ENCODE measurements around the gene GPR176.

GPR176 gene

DNA sequence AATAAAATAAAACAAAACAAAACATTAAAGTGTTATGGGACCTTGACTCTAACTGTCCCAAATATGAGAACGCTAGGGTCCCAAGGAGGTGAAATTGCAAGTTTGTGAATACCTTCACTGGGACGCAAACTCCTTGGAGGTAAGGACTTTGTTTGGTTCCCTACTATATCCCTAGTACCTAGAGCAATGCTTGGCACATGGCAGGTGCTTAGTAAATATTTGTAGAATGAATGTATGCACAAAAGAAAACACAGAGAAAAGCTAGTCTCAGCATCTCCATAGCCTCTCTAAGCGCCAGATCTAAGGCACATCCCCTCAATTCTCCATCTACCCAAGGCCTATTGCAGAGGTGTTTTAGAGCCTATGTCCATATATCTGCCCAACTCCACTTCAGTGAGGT, 30.5 kb downstream of the GPR176 start:
- DNase-seq (ENCODE audit: low read depth), result no peak

DNA sequence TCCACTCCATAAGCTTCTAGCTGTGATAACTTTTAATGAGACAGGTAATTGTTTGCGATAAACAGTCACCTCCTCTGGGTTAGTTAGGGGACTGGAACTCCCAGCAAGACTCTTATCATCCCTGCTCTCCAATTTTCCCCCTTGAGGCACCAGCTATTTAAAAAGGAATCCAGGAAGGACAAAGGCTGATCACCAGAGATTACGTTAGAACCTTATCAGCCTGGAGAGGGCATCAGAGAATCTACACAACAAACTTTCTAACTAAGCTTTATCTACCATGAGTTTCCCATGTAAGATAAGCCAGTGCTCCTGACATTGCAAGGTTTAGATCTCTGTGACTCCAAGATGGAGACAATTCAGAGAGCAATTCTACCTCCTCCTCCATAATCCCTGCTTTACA, 31.3 kb downstream of the GPR176 start:
- DNase-seq (ENCODE audit: low read depth), result no peak

DNA sequence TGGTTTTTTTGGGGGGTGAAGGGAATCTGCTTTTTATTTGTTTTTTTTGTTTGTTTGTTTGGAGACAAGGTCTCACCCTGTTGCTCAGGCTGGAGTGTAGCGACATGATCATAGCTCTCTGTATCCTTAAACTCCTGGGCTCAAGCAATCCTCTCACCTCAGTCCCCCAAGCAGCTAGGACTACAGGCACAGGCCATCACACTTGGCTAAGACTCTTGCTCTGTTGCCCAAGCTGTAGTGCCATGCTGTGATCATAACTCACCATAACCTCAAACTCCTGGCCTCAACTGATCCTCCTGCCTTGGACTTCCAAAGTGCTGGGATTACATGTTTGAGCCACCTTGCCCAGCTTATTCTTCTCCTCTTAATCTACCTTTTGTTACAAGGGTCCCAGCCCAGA, 31.8 kb downstream of the GPR176 start:
- no peak for DNase-seq (ENCODE audit: low read depth)

DNA sequence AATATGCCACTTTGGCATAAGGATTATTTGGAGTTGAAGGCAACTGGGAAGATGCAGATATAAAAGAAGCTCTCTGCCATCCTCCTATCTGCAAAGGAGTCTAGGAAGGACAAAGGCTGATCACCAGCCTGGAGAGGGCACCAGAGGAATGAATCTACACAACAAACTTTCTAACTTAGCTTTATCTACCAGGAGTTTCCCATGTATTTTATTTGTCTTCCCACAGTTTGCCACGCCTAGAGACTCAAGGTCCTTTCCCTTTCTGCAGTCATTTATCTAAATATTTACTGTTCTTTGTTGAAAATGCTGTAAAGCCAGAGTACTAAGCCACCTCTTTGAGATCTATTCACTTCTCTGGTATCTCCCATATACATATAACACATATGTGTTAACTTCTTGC, 32.2 kb downstream of the GPR176 start:
- no peak for DNase-seq (ENCODE audit: low read depth)

DNA sequence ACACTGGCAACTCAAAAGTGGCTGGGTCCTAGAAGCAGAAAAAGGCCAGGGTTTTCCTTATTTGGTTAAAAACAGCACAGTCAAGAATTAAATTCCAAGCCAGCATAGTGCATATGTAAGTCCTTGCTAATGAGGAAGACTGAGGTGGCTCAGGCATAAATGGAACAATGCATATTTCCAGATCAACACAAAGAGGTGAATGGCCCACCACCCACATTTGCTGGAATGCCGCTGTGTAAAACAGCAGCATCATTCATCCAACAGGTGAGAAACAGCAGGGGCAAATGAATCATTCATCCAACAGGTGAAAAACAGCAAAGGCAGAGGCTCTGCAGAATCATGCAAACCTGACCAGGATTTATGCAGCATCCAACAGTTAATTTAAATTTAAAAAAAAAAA, 32.9 kb downstream of the GPR176 start:
- DNase-seq (ENCODE audit: low read depth), result no peak

DNA sequence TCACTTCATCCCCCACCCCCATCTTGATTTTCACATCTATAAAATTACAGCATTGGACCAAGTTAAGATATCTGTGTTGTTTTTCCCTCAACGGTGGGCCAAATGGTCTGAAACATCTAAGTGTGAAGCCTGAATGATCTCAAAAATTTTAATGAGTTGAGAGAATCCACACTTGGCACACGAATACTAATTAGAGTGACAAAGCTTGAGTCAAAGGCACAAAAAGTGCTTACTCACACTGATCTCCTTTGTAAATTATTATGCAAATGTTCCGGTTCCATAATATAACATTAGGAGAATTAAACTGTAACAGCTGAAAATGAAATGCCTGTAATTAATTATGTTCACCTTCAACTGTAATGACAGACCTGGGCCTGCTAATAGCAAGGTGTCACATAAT, 33.6 kb downstream of the GPR176 start:
- DNase-seq (ENCODE audit: low read depth), result no peak

DNA sequence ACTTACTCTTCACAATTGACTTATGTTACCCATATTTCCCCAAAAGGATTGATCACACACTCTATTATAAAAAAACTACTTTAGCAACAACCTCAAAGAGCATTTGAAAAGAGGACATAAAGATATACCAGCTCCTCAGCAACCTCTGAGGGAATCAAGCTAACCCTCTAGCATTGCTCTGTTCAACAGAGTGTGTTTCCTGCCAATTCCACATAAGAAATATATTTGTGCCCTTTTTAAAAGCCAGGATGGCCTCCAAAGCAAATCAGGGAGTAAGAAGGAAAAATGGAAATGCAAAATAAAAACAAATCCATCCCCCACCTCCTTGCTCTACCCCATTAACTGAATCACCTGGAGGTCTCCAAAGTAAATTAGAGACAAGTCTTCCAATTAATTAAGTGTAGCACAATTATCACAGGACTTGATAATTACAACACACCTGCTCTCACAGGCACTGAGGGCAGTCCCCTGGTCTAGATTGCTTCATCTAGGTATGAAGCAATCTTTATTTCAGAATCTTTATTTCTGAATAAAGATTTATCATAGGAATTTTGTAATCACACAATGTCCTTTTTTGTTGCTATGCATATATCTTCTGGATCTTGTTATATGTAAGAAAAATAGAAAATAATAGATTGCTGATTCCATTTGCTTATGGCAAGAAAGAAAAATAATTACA, 34.8 kb downstream of the GPR176 start:
- DNase-seq (ENCODE audit: low read depth), result no peak

DNA sequence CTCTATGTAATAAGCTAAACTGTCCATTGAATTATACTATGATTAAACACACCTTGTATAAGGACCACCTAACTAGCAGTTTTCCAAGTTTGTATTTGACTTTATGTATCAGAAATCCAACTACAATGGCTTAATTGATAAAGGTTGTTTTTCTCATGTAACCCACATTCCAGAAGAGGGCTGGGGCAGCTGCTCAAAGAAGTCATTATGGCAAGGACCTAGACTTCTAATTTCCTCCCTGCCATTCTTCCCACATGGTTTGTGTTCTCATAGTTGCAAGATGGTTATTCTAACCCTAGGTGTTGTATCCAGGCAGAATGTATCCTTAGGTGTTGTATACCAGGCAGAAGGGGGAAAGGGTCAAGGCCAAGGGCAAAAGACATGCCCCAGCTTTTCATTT, 35.7 kb downstream of the GPR176 start:
- no peak for DNase-seq (ENCODE audit: low read depth)

DNA sequence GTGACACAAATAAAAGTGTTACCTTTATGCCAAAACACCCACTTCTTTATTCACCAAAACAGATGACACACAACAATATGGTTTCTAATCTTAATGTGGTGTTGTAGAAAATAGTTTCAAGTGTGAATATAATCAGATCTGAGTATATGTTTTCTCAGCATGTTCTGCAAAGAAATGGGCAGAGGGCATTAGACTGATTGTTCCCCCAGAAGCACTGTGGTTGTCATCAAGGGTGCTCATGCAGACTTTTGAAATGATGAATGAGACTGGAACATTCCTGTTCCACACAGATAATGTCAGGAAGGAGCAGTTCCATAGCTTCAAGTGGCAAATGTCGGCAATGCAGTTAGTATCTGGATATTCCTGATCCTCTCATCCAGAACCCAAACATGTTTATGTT, 37.5 kb downstream of the GPR176 start:
- DNase-seq (ENCODE audit: low read depth), result no peak

DNA sequence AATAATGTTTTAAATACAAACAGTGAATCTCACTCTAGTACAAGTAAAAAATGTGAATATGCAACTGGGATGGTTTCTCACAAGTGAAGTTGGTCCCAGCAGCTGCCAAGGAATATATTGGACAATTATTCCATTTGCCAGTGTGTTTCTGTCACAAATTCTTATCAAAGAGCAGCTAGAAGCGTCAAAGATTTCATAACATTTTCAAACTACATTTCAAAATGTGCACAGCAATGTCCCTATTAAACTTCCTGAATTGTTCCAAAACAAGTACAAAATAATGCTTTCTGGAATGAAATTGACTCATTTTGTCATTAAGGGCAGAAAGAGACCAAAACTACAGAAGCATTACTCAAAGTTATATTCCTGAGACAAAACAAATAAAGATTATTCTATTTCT, 38.3 kb downstream of the GPR176 start:
- no peak for DNase-seq (ENCODE audit: low read depth)

DNA sequence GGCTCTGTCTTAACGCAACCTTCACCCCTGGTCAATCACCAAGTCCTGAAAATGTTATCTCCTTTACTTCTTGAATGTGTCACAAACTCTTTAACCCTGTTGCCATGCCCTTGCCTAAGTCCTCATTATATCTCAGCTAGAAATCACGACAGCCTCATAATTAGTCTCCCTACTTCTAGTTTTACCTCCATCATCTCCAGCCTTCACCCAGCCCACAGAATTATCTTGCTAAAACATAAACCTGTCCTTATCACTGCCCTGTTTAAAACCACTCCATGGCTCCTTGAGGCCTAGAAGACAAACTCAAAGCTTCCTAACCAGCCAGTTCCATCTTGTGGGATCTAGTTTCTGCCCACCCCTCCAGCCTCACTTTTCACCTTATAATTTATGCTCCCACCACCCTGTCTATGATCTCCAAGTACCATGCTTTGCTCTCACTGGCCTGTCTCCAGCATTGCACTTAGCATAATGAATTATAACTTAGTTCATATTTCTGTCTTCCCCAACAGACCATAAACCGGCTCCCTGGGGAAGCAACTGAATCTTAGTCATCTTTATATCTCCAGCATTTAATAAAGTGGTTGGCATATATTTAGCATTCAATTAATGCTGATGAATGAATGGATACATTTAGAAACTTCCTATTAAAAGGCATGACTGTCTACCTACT, 39.2 kb downstream of the GPR176 start:
- DNase-seq (ENCODE audit: low read depth), result peak; percentile 34

DNA sequence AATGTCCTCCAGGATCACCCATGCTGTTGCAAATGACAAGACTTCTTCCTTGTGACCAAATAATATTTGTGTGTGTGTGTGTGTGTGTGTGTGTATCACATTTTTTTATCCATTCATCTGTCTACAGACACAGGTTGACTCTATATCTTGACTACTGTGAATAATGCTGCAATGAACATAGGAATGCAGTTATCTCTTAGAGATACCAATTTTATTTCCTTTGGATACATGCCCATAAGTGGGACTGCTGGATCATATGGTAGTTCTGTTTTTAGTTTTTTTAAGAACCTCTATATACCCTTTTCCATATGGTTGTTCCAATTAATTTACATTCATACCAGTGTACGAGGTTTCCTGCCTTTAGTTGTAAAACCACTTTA, 41.7 kb downstream of the GPR176 start:
- DNase-seq (ENCODE audit: low read depth), result no peak

DNA sequence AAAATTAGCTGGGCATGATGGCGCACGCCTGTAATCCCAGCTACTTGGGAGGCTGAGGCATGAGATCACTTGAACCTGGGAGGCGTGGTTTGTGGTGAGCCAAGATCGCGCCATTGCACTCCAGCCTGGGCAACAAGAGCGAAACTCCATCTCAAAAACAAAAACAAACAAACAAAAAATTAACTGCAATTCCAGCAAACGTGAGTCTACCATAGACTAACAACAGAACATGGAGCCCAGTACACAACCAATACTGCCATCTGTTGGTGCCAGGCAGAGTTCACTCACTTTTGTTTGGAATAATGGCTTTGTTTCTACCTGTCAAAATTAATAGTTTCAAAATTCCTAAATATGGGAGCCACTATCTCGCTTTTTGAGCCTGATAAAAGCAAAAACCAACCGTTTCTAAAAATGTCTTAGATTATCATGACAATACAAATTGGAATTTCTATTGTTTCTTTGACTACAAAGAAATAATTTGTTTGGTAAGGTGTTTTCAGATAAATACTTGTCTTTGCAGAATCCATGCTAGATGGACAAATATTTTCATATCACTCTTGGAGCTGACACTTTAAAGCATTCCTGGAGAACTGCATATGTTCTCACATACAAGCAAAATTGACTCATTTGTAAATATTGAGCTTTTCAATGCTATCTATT, 45.0 kb downstream of the GPR176 start:
- DNase-seq (ENCODE audit: low read depth), result no peak

DNA sequence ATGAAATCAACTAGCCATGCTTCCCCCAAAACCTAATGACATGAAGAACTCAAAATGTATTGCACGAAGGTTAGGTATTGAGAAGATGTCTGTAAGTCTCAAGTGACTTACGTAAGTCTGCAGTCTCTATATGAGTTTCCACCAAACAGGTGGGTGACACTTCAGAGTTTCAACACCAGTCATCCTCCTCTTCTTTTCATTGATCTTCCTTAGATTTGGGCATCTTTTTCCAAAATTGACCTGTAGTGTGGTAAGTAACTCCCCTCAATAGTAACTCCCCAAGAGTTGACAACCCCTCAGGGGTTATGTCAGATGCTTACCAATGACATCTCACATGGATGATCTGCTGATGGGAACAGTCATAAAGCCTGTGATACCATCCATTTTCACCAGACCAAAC, 46.1 kb downstream of the GPR176 start:
- DNase-seq (ENCODE audit: low read depth), result no peak

DNA sequence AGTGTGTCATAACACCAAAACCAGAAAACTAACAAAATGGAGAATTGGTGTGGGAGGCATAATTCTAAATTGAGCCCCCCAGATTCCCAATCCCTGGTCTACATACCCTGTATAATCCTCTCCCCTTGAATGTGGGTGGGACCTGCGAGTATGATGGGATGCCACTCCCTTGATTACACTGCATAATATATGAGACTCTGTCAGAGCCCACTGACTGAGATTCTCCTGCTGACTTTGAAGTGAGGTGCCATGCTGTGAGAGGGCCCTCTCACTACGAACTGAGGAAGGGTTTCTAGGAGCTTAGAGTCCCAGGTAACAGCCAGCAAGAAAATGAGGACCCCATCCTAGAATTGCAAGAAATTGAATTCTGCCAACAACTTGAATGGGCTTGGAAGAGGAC, 49.5 kb downstream of the GPR176 start:
- no peak for DNase-seq (ENCODE audit: low read depth)

DNA sequence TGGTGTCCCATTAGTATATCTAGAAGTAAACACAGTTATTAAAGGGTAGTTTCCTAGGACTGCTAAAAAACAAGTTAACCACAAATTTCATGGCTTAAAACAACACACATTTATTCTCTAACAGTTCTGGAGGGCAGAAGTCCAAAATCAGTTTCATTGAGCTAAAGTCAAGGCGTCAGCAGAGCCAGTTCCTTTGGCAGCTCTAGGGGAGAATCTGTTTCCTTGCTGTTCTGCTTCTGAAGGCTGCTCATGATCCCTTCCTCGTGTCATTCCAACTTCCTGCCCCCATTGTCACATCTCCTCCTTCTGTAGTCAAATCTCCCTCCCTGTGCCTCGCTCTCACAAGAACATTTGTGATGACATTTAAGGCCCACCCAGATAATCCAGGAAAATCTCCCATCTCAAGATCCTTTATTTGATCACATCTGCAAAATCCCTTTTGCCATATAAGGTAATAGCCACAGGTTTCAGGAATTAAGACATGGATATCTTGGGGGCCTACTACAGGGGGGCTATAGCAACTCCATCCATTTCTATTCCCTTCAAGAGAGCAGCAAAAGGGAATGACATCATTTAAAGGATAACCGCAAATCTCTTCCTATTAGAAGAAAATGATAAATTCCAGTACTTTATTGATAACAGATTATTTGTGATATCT, 50.1 kb downstream of the GPR176 start:
- peak; percentile 27 for DNase-seq (ENCODE audit: low read depth)

DNA sequence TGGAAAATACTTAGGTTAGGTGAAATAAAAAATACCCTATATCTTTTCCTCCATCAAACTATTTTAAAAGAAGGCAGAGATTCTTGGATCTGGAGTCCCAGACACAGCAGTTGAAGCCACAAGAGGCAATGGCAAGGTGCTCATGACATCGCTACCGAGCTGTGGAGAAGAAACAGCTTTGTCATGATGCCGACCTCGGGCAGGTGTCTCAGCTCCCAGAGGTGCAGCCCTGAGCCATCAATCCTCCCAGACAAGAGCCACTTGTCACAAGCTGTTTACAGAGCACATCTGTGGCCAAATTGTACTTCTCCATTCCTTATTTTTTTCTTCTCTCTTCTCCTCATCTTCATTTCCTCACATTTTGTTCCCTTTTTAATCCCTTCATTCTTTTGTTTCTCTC, 50.8 kb downstream of the GPR176 start:
- no peak for DNase-seq (ENCODE audit: low read depth)

DNA sequence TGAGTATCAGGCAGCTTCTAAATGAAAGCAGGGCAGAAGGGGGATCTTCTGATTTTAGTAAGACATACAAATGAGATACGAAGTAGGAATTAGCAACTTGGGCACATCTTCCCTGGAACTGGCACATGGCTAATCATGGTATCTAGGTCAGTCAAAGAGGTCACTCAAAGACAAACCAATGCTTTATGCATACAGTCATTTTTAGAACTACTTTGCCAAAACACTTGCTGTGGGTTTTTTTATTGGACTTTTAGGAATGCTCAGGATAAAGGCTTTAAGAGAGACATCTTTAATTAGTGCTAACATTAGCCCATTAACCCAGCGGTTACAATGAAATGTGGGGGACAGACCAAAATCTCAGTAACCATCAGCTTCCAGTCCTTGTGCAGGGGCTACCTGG, 51.7 kb downstream of the GPR176 start:
- DNase-seq (ENCODE audit: low read depth), result no peak

DNA sequence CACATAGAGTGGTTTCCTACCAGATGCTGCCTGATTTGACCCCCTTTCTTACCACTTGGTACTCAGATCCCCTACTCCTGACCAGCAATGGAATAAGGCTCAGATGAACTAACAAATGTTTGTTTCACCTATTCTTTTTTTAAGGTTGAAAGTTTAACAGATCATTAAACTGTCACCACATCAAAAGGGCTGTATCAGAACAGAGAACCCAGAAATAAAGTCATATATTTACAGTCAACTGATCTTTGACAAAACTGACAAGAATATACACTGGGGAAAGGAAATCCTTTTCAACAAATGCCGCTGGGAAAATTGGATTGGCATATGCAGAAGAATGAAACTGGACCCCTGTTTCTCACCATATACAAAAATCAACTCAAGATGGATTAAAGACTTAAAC, 56.0 kb downstream of the GPR176 start:
- no peak for DNase-seq (ENCODE audit: low read depth)

DNA sequence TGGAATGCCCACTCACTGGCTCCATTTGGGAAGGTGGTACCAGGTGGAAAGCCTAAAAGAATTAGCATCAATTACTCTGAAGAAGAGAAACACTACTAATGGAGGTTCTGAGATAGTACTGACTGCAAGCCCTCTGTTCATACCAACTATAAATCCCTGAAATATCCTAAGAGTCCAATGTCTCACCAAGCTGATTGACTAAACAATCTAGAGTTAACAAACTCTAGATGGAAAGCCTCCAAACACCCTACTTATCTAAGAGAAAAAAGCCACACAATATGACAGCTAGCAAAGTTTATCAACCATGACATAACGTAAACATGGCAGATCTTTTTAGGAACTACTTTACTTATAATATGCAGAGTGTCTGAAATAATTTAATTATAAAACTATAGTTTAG, 59.2 kb downstream of the GPR176 start:
- DNase-seq (ENCODE audit: low read depth), result no peak

DNA sequence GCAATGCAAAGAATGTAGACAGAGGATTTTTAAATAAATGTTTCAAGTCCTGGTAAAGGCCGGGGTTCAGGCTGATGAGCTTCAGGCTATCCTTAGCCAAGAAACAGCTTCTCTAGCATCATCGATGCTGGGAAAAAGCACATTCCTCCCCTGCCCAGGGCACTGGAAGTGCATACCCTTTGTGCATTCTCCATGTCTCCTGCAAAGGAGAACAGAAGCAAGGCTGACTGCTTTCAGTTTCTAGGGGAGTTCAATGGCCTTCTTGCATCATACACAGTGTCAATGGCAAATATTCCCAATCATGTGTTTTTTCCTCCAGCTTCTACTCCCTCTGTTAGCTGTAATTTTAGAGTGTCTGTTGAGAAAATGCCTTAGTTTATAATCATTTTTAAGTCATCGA, 59.9 kb downstream of the GPR176 start:
- no peak for DNase-seq (ENCODE audit: low read depth)

DNA sequence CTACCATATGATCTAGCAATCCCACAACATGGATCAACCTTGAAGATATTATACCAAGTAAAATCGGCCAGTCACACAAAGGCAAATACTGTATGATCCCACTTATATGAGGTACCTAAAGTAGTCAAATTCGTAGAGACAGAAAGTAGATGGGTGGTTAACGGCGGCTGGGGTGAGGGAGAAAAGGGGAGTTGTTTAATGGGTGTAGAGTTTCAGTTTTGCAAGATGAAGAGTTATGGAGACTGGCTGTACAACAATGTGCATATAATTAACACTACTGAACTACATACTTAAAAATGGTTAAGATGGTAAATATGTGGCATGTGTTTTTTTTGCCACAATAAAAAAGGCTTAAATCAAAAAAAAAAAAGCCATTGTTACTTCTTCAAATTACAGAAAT, 60.4 kb downstream of the GPR176 start:
- DNase-seq (ENCODE audit: low read depth), result no peak

DNA sequence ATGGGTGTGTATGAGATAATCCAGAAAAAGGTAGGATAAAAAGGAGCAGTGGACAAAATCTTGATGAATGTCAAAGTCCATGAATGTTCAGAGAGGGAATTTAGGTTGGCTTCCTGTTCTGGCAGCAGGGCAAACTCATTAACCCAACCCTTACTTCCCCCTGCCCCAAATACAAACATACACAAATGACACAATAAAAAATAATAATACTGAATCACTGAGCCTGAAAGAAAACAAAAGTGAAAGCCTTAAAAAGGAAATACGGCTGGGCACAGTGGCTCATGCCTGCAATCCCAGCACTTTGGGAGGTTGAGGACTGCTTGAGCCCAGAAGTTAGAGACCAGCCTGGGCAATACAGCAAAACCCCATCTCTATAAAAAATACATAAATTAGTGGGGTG, 62.9 kb downstream of the GPR176 start:
- DNase-seq (ENCODE audit: low read depth), result no peak

Measured in stromal cell of bone marrow (primary cell).